Astrocyte (in vitro differentiated cells and primary cell): ENCODE measurements around the gene SOX5. TPM values are rescaled to one million over a fixed set of nuclear protein-coding genes. Genes with fewer than 3 reads are reported as not detected.

Experiments
- DNase-seq: peaks from one replicate; pipeline ENCODE4 v3.0.0-alpha.2; 2010; ENCODE audit warnings: low read depth
- FAIRE-seq: peaks from 2 replicates; lab custom pipeline; 2011; peaks lifted over from hg19 to GRCh38; lab: Jason Lieb, UNC
- H2AFZ ChIP-seq: 2 replicates; pipeline ENCODE4 v1.6.0; 2012; ENCODE audit warnings: low read depth, low read length, inconsistent platforms
- H3K27ac ChIP-seq: 2 replicates; pipeline ENCODE4 v1.5.1; 2011; ENCODE audit warnings: low read depth, low read length, inconsistent platforms
- H3K27me3 ChIP-seq: 2 replicates; pipeline ENCODE4 v1.6.0; 2011; ENCODE audit warnings: low read length, inconsistent platforms; ENCODE audit not compliant: insufficient read depth
- H3K36me3 ChIP-seq: 2 replicates; pipeline ENCODE4 v1.5.1; 2011; ENCODE audit warnings: low read length, inconsistent platforms; ENCODE audit not compliant: insufficient read depth
- H3K4me1 ChIP-seq: 2 replicates; pipeline ENCODE4 v1.5.1; 2011; ENCODE audit warnings: low read length, inconsistent platforms; ENCODE audit not compliant: insufficient read depth
- H3K4me2 ChIP-seq: 2 replicates; pipeline ENCODE4 v1.6.0; 2012; ENCODE audit warnings: low read length, inconsistent platforms
- H3K4me3 ChIP-seq: 2 replicates; pipeline ENCODE4 v1.5.1; 2011; ENCODE audit warnings: low read depth, mild to moderate bottlenecking, low read length, inconsistent platforms; ENCODE audit not compliant: insufficient read depth
- H3K79me2 ChIP-seq: 2 replicates; pipeline ENCODE4 v1.6.0; 2012; ENCODE audit warnings: mild to moderate bottlenecking, low read length, inconsistent platforms; ENCODE audit not compliant: insufficient read depth
- H3K9ac ChIP-seq: 2 replicates; pipeline ENCODE4 v1.6.0; 2012; ENCODE audit warnings: mild to moderate bottlenecking, low read length, inconsistent platforms
- H3K9me3 ChIP-seq: 2 replicates; pipeline ENCODE4 v1.5.1; 2012; ENCODE audit warnings: low read depth, mild to moderate bottlenecking, low read length, inconsistent platforms; ENCODE audit not compliant: insufficient read depth
- H4K20me1 ChIP-seq: 2 replicates; pipeline ENCODE4 v1.6.0; 2012; ENCODE audit warnings: low read length, inconsistent platforms; ENCODE audit not compliant: insufficient read depth
- H3K27ac Mint-ChIP-seq: one replicate; pipeline ENCODE4 v1.8.0; 2021; ENCODE audit warnings: mild to moderate bottlenecking, mixed read lengths; ENCODE audit not compliant: unreplicated experiment
- H3K27me3 Mint-ChIP-seq: one replicate; pipeline ENCODE4 v1.8.0; 2021; ENCODE audit warnings: low read depth, mixed read lengths; ENCODE audit not compliant: unreplicated experiment
- H3K36me3 Mint-ChIP-seq: one replicate; pipeline ENCODE4 v1.8.0; 2021; ENCODE audit warnings: low read depth, mixed read lengths; ENCODE audit not compliant: unreplicated experiment
- H3K4me1 Mint-ChIP-seq: one replicate; pipeline ENCODE4 v1.8.0; 2021; ENCODE audit warnings: low read depth, mixed read lengths; ENCODE audit not compliant: unreplicated experiment
- H3K4me3 Mint-ChIP-seq: one replicate; pipeline ENCODE4 v1.8.0; 2021; ENCODE audit warnings: mild to moderate bottlenecking, moderate library complexity, mixed read lengths; ENCODE audit not compliant: unreplicated experiment
- H3K9me3 Mint-ChIP-seq: one replicate; pipeline ENCODE4 v1.8.0; 2021; ENCODE audit warnings: mild to moderate bottlenecking, mixed read lengths; ENCODE audit not compliant: unreplicated experiment
- CTCF ChIP-seq: IDR thresholded peaks from 2 replicates; pipeline ENCODE4 v1.5.1; 2011; ENCODE audit warnings: low read depth, mild to moderate bottlenecking, inconsistent platforms, low read length, moderate library complexity; ENCODE audit not compliant: insufficient read depth
- EZH2 ChIP-seq: IDR thresholded peaks from 2 replicates; pipeline ENCODE4 v1.6.1; 2012; ENCODE audit warnings: mild to moderate bottlenecking, low read length, inconsistent platforms; ENCODE audit not compliant: insufficient read depth
- total RNA-seq: library from RNA; stranded (reverse); gene quantifications from 2 replicates; pipeline ENCODE4 v1.2.1, GENCODE V29; 2021

SOX5 gene
- total RNA-seq, 1 donor from 2014 or later = 13.7 TPM

GRCh38 chr12:23618718-23619117, 330.8 kb downstream of the SOX5 start:
- H3K27me3 Mint-ChIP-seq = no peaks in the 10 kb centered on the region
- no peak overlapping the region for H2AFZ ChIP-seq
- no peak for TF ChIP-seq EZH2
- no peak for TF ChIP-seq CTCF
- H3K27ac Mint-ChIP-seq = no peak overlapping the region
- peaks cover 2% of the 10 kb centered on the region for H3K9me3 Mint-ChIP-seq
- H3K36me3 ChIP-seq = no peaks in the 10 kb centered on the region
- H3K4me3 Mint-ChIP-seq = no peak overlapping the region
- H3K4me1 ChIP-seq = no peaks in the 10 kb centered on the region
- no peak for DNase-seq
- no peak overlapping the region for H3K9ac ChIP-seq
- H3K4me2 ChIP-seq = no peak overlapping the region
- H4K20me1 ChIP-seq = no peaks in the 10 kb centered on the region
- FAIRE-seq = no peak
- no peaks in the 10 kb centered on the region for H3K79me2 ChIP-seq
- no peak overlapping the region for H3K27ac ChIP-seq
- H3K9me3 ChIP-seq = no peaks in the 10 kb centered on the region
- no peaks in the 10 kb centered on the region for H3K4me1 Mint-ChIP-seq
- H3K36me3 Mint-ChIP-seq = no peaks in the 10 kb centered on the region
- no peaks in the 10 kb centered on the region for H3K27me3 ChIP-seq
- H3K4me3 ChIP-seq = no peak overlapping the region

DNA sequence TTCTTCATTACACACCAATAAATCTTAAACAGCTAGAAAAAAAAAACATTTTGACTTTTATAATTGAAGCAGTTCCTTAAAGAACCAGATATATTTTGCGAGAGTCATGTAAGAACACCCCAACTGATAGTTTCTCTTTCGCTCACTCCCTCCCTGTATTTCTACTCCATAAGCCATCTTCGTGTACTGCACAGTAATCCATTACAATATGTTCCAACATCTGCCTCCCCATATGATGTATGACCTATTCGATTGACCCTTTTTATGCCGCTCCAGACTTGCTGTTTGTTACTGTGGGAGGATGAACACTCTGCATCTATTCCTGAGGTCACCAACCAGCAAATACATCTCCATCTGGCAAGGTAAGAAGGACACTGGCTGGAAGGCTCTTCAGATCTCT, 331.7 kb downstream of the SOX5 start:
- no peaks in the 10 kb centered on the region for H4K20me1 ChIP-seq
- no peaks in the 10 kb centered on the region for H3K4me1 Mint-ChIP-seq
- no peak for FAIRE-seq

More for the DNA sequence above, 331.7 kb downstream of the SOX5 start:
- H2AFZ ChIP-seq = no peak overlapping the region
- H3K27me3 Mint-ChIP-seq = no peaks in the 10 kb centered on the region
- TF ChIP-seq CTCF (no peak), EZH2 (no peak)
- no peak overlapping the region for H3K4me2 ChIP-seq
- no peak overlapping the region for H3K27ac ChIP-seq
- H3K4me1 ChIP-seq = no peaks in the 10 kb centered on the region
- no peaks in the 10 kb centered on the region for H3K9me3 ChIP-seq
- H3K4me3 ChIP-seq = no peak overlapping the region
- no peaks in the 10 kb centered on the region for H3K36me3 Mint-ChIP-seq
- H3K4me3 Mint-ChIP-seq = no peak overlapping the region
- H3K27me3 ChIP-seq = no peaks in the 10 kb centered on the region
- no peak overlapping the region for H3K9ac ChIP-seq
- no peak overlapping the region for H3K27ac Mint-ChIP-seq
- H3K79me2 ChIP-seq = no peaks in the 10 kb centered on the region
- DNase-seq = no peak
- H3K36me3 ChIP-seq = no peaks in the 10 kb centered on the region
- H3K9me3 Mint-ChIP-seq = peaks cover 2% of the 10 kb centered on the region
